ENCODE data around the gene DIPK1C.
A peak's percentile ranks its signal among the peaks of the same experiment; 100 is the strongest.

Gene DIPK1C

GRCh38 chr18:74416124-74416523 lies 41.0 kb downstream of the DIPK1C start:
- DNase-seq = no peak

- DNase-seq = no peak
Observed at GRCh38 chr18:74414953-74415515, 42.1 kb downstream of the DIPK1C start.

GRCh38 chr18:74413836-74414235 lies 43.3 kb downstream of the DIPK1C start:
- no peak for DNase-seq

GRCh38 chr18:74412116-74412880 lies 44.8 kb downstream of the DIPK1C start:
- DNase-seq = no peak

- no peak for DNase-seq
Observed at GRCh38 chr18:74411475-74411874, 45.6 kb downstream of the DIPK1C start.

GRCh38 chr18:74410441-74410992 lies 46.6 kb downstream of the DIPK1C start:
- DNase-seq = no peak

- no peak for DNase-seq
Observed at GRCh38 chr18:74407888-74408287, 49.2 kb downstream of the DIPK1C start.

GRCh38 chr18:74402806-74403433 lies 54.2 kb downstream of the DIPK1C start:
- DNase-seq = no peak

- no peak for DNase-seq
Observed at GRCh38 chr18:74400813-74401212, 56.3 kb downstream of the DIPK1C start.

GRCh38 chr18:74399091-74399887 lies 57.8 kb downstream of the DIPK1C start:
- no peak for DNase-seq

- no peak for DNase-seq
Observed at GRCh38 chr18:74397572-74397971, 59.5 kb downstream of the DIPK1C start.

- no peak for DNase-seq
Observed at GRCh38 chr18:74396171-74397169, 60.6 kb downstream of the DIPK1C start.

GRCh38 chr18:74395648-74396154 lies 61.4 kb downstream of the DIPK1C start:
- no peak for DNase-seq

GRCh38 chr18:74395006-74395405 lies 62.1 kb downstream of the DIPK1C start:
- DNase-seq = no peak

GRCh38 chr18:74392323-74392722 lies 64.8 kb downstream of the DIPK1C start:
- DNase-seq = no peak

- no peak for DNase-seq
Observed at GRCh38 chr18:74390900-74391299, 66.2 kb downstream of the DIPK1C start.

GRCh38 chr18:74389991-74390390 lies 67.1 kb downstream of the DIPK1C start:
- no peak for DNase-seq

- no peak for DNase-seq
Observed at GRCh38 chr18:74389171-74389927, 67.8 kb downstream of the DIPK1C start.

- peak in 1 of 2 experiments; percentile 34 for DNase-seq
Observed at GRCh38 chr18:74388227-74388626, 68.9 kb downstream of the DIPK1C start.

GRCh38 chr18:74387383-74387782 lies 69.7 kb downstream of the DIPK1C start:
- peak in 1 of 2 experiments; percentile 91 for DNase-seq

Measured in NCI-H526 (cell line).